H1 (cell line): Measurements from ENCODE around the gene HDAC9. TPM values are rescaled to one million over a fixed set of nuclear protein-coding genes. Genes with fewer than 3 reads are reported as not detected.

Source experiments
- CTCF ChIA-PET: fragments of 300-600 bp; sonication (Branson Sonifier 250); formaldehyde crosslinking; loops from one replicate; lab custom pipeline; 2021; ENCODE audit not compliant: partially characterized antibody; lab: Charles Lee
- POLR2A ChIA-PET: fragments of 300-600 bp; sonication (Branson Sonifier 250); formaldehyde crosslinking; loops from one replicate; lab custom pipeline; 2021; ENCODE audit warnings: inconsistent platforms; ENCODE audit not compliant: partially characterized antibody; lab: Charles Lee
- DNase-seq, 2 experiments: peaks; one replicate each; pipeline versions ENCODE4 v3.0.0 to v3.0.0-alpha.2; 2010 to 2022; ENCODE audit warnings: low spot score in 2 of 2, low read depth in 1 of 2, mixed read lengths in 1 of 2
- FAIRE-seq: peaks from 2 replicates; lab custom pipeline; 2011; peaks lifted over from hg19 to GRCh38; lab: Jason Lieb, UNC
- H2AFZ ChIP-seq: 2 replicates; pipeline ENCODE4 v1.8.1; 2012; ENCODE audit warnings: low read length, inconsistent platforms
- H2AK5ac ChIP-seq: 2 replicates; pipeline ENCODE4 v1.6.1; 2013; ENCODE audit warnings: low read depth, low read length
- H2BK120ac ChIP-seq: replicated peaks from 2 replicates; pipeline ENCODE3; 2013; ENCODE audit warnings: low read depth, low read length, inconsistent platforms
- H2BK12ac ChIP-seq: 2 replicates; pipeline ENCODE4 v1.6.1; 2013; ENCODE audit warnings: low read depth, low read length
- H2BK15ac ChIP-seq: 2 replicates; pipeline ENCODE4 v1.6.1; 2013; ENCODE audit warnings: low read length
- H2BK20ac ChIP-seq: 2 replicates; pipeline ENCODE4 v1.6.1; 2013; ENCODE audit warnings: low read length
- H2BK5ac ChIP-seq: 2 replicates; pipeline ENCODE4 v1.6.1; 2013; ENCODE audit warnings: low read depth, low read length
- H3K14ac ChIP-seq: 2 replicates; pipeline ENCODE4 v1.6.1; 2013; ENCODE audit warnings: inconsistent platforms; ENCODE audit not compliant: insufficient read length
- H3K18ac ChIP-seq: 2 replicates; pipeline ENCODE4 v1.6.1; 2013; ENCODE audit warnings: low read length; ENCODE audit errors: extremely low read depth
- H3K23ac ChIP-seq: 2 replicates; pipeline ENCODE4 v1.6.1; 2013; ENCODE audit warnings: inconsistent platforms; ENCODE audit not compliant: insufficient read length
- H3K23me2 ChIP-seq: 2 replicates; pipeline ENCODE4 v1.6.1; 2013; ENCODE audit warnings: low read depth, low read length
- H3K27ac ChIP-seq: 2 replicates; pipeline ENCODE4 v1.6.1; 2011; ENCODE audit warnings: low read depth, low read length, inconsistent platforms
- H3K27me3 ChIP-seq, 4 experiments: replicated peaks in 1 of 4; 1 replicate in 1 of 4; 2 replicates in 3 of 4; pipeline versions ENCODE4 v1.6.1 to v1.8.1; 2011 to 2013; ENCODE audit warnings: low read length in 3 of 4, mild to moderate bottlenecking in 3 of 4, inconsistent platforms in 2 of 4, mixed read lengths in 2 of 4, moderate library complexity in 1 of 4; ENCODE audit not compliant: control insufficient read depth in 3 of 4, insufficient read depth in 3 of 4; ENCODE audit errors: extremely low read depth in 1 of 4
- H3K36me3 ChIP-seq, 4 experiments: 2 replicates each; pipeline versions ENCODE4 v1.6.1 to v1.8.1; 2011 to 2013; ENCODE audit warnings: mild to moderate bottlenecking in 4 of 4, low read length in 3 of 4, moderate library complexity in 2 of 4, control low read depth in 1 of 4, inconsistent platforms in 1 of 4; ENCODE audit not compliant: insufficient read depth in 4 of 4, control insufficient read depth in 2 of 4
- H3K4ac ChIP-seq: replicated peaks from 2 replicates; pipeline ENCODE3; 2013; ENCODE audit warnings: low read length, low read depth, mixed read lengths, inconsistent platforms; ENCODE audit not compliant: insufficient read length
- H3K4me1 ChIP-seq, 4 experiments: replicated peaks in 1 of 4; 1 replicate in 1 of 4; 2 replicates in 3 of 4; pipeline versions ENCODE4 v1.6.1 to v1.8.1; 2011 to 2013; ENCODE audit warnings: low read length in 3 of 4, inconsistent platforms in 2 of 4, mixed read lengths in 1 of 4; ENCODE audit not compliant: insufficient read depth in 4 of 4, control insufficient read depth in 3 of 4
- H3K4me2 ChIP-seq, 2 experiments: 2 replicates each; pipeline versions ENCODE4 v1.6.1 to v1.8.1; 2011 to 2013; ENCODE audit warnings: low read depth in 2 of 2, low read length in 2 of 2, control low read depth in 1 of 2, inconsistent platforms in 1 of 2, mild to moderate bottlenecking in 1 of 2; ENCODE audit not compliant: insufficient read depth in 1 of 2
- H3K4me3 ChIP-seq, 4 experiments: fragments of 200-600, 300-600 bp in 1 of 4; sonication (generic), shearing (Covaris generic), sonication (Bioruptor Twin) in 1 of 4; 2 replicates each; pipeline versions ENCODE4 v1.5.1 to v1.8.1; 2011 to 2016; ENCODE audit warnings: low read length in 4 of 4, low read depth in 3 of 4, control low read depth in 2 of 4, inconsistent platforms in 2 of 4, mild to moderate bottlenecking in 2 of 4, mixed read lengths in 1 of 4, moderate library complexity in 1 of 4; ENCODE audit not compliant: insufficient read depth in 2 of 4; ENCODE audit errors: extremely low read depth in 1 of 4
- H3K56ac ChIP-seq: replicated peaks from 2 replicates; pipeline ENCODE3; 2013; ENCODE audit warnings: low read depth, mild to moderate bottlenecking, mixed read lengths, low read length, inconsistent platforms; ENCODE audit not compliant: insufficient read length
- H3K79me1 ChIP-seq: 2 replicates; pipeline ENCODE4 v1.6.1; 2013; ENCODE audit warnings: low read depth, low read length, control low read depth
- H3K79me2 ChIP-seq, 2 experiments: 2 replicates each; pipeline versions ENCODE4 v1.6.1 to v1.8.1; 2012 to 2013; ENCODE audit warnings: low read length in 2 of 2, mild to moderate bottlenecking in 2 of 2, inconsistent platforms in 1 of 2; ENCODE audit not compliant: insufficient read depth in 2 of 2, control insufficient read depth in 1 of 2
- H3K9ac ChIP-seq, 4 experiments: replicated peaks in 1 of 4; 1 replicate in 1 of 4; 2 replicates in 3 of 4; pipeline versions ENCODE4 v1.6.1 to v1.8.1; 2011 to 2013; ENCODE audit warnings: low read depth in 3 of 4, low read length in 3 of 4, control low read depth in 2 of 4, mild to moderate bottlenecking in 2 of 4, moderate library complexity in 2 of 4, inconsistent platforms in 1 of 4; ENCODE audit errors: extremely low read depth in 1 of 4
- H3K9me3 ChIP-seq, 2 experiments: 2 replicates each; pipeline versions ENCODE4 v1.6.1 to v1.8.1; 2012 to 2013; ENCODE audit warnings: mild to moderate bottlenecking in 2 of 2, moderate library complexity in 2 of 2, control low read depth in 1 of 2, inconsistent platforms in 1 of 2, low read depth in 1 of 2, low read length in 1 of 2, mixed read lengths in 1 of 2; ENCODE audit not compliant: insufficient read depth in 2 of 2
- H4K20me1 ChIP-seq, 2 experiments: replicated peaks in 1 of 2; 2 replicates each; pipeline versions ENCODE3 to v1.8.1; 2011 to 2013; ENCODE audit warnings: inconsistent platforms in 2 of 2, low read length in 2 of 2, mild to moderate bottlenecking in 1 of 2; ENCODE audit not compliant: insufficient read depth in 2 of 2, control insufficient read depth in 1 of 2
- H4K5ac ChIP-seq: 2 replicates; pipeline ENCODE4 v1.6.1; 2013; ENCODE audit warnings: low read length, low read depth, mixed read lengths, inconsistent platforms; ENCODE audit not compliant: insufficient read length
- H4K8ac ChIP-seq: 2 replicates; pipeline ENCODE4 v1.8.0; 2013; ENCODE audit warnings: mild to moderate bottlenecking, moderate library complexity, low read length, inconsistent platforms; ENCODE audit not compliant: insufficient read depth; ENCODE audit errors: extremely low read depth
- H4K91ac ChIP-seq: replicated peaks from 2 replicates; pipeline ENCODE3; 2013; ENCODE audit warnings: low read length, mixed read lengths, inconsistent platforms; ENCODE audit not compliant: insufficient read length
- ASH2L ChIP-seq: fragments of 200-600, 300-600 bp; sonication (generic); IDR thresholded peaks from one replicate; pipeline ENCODE4 v1.7.1; 2017; ENCODE audit warnings: low read length
- ATF2 ChIP-seq: IDR thresholded peaks from 2 replicates; pipeline ENCODE4 v1.6.1; 2012; ENCODE audit warnings: low read length, inconsistent platforms
- BCL11A ChIP-seq, 2 experiments: IDR thresholded peaks; one replicate each; pipeline ENCODE4 v1.6.1; 2011; ENCODE audit warnings: low read depth in 2 of 2, low read length in 2 of 2, mild to moderate bottlenecking in 2 of 2
- CBX8 ChIP-seq: fragments of 300-800, 300-1000 bp; sonication (generic); IDR thresholded peaks from 2 replicates; pipeline ENCODE4 v1.7.1; 2016; ENCODE audit warnings: low read depth, low read length, borderline replicate concordance
- EGR1 ChIP-seq: IDR thresholded peaks from 2 replicates; pipeline ENCODE4 v1.6.1; 2011; ENCODE audit warnings: low read depth, low read length, borderline replicate concordance
- HDAC6 ChIP-seq: IDR thresholded peaks from one replicate; pipeline ENCODE4 v1.7.1; 2012; ENCODE audit warnings: low read depth, mild to moderate bottlenecking, inconsistent platforms, low read length, moderate library complexity
- KDM4A ChIP-seq: IDR thresholded peaks from one replicate; pipeline ENCODE4 v1.7.1; 2012; ENCODE audit warnings: low read depth, mild to moderate bottlenecking, moderate library complexity, low read length, inconsistent platforms; ENCODE audit not compliant: severe bottlenecking
- RBBP5 ChIP-seq: IDR thresholded peaks from 2 replicates; pipeline ENCODE4 v1.7.1; 2012; ENCODE audit warnings: low read depth, mild to moderate bottlenecking, inconsistent platforms, low read length, moderate library complexity, borderline replicate concordance
- RFX5 ChIP-seq: IDR thresholded peaks from 2 replicates; pipeline ENCODE4 v1.6.1; 2011; ENCODE audit warnings: low read depth, low read length, improper control_type of control experiment, borderline replicate concordance
- SIRT6 ChIP-seq: IDR thresholded peaks from one replicate; pipeline ENCODE4 v1.7.1; 2012; ENCODE audit warnings: low read length, inconsistent platforms
- SP4 ChIP-seq: IDR thresholded peaks from 2 replicates; pipeline ENCODE4 v1.6.1; 2012; ENCODE audit warnings: low read length, inconsistent platforms
- TAF1 ChIP-seq: IDR thresholded peaks from 2 replicates; pipeline ENCODE4 v1.6.1; 2011; ENCODE audit warnings: mild to moderate bottlenecking, low read depth, low read length
- TCF12 ChIP-seq: IDR thresholded peaks from 2 replicates; pipeline ENCODE4 v1.6.1; 2011; ENCODE audit warnings: low read depth, mild to moderate bottlenecking, low read length
- WGBS, 2 experiments: shearing (Covaris generic) in 1 of 2; methylation state at CpG; one replicate each; pipeline versions ENCODE4 v1.1.6 to v1.1.7; 2013 to 2015; ENCODE audit warnings: low lambda C conversion rate in 2 of 2, mixed read lengths in 2 of 2, inconsistent platforms in 1 of 2, low coverage in 1 of 2, missing lambda C conversion rate in 1 of 2; ENCODE audit not compliant: insufficient replicate concordance in 2 of 2, insufficient coverage in 1 of 2, insufficient read length in 1 of 2; ENCODE audit errors: extremely low coverage in 1 of 2, missing lambda C conversion rate in 1 of 2; 5-methylcytosine and 5-hydroxymethylcytosine counted together
- polyA plus RNA-seq, 7 experiments: library from polyadenylated mRNA; depleted of rRNA in 3 of 7; stranded (reverse) in 5 of 7; unstranded in 2 of 7; fragments of >200 nt in 5 of 7; fragments of 200-250 nt in 2 of 7; gene quantifications; 1 replicate in 5 of 7; 2 replicates in 1 of 7; 4 replicates in 1 of 7; pipeline versions ENCODE4 v1.2.1 to v1.2.3, GENCODE V29; 2011 to 2013; ENCODE audit warnings: missing spikeins in 2 of 7, mixed read lengths in 2 of 7
- total RNA-seq: library from RNA; stranded (reverse); fragmentation: NEBNext Ultra II Directional; extraction: Animal tissue kit (Norgen Biotek cat#: 25700); gene quantifications from 2 replicates; pipeline ENCODE4 v1.2.1, GENCODE V29; 2021

Gene HDAC9
- total and polyA plus RNA-seq, 2 of the 8 experiments (the other 6 are each of a cell fraction or from before 2014, with no cell fraction given) = 9.5 to 13.1 TPM

GRCh38 chr7:18481776-18482175 lies 13.8 kb upstream of the HDAC9 start:
- Histone ChIP-seq H3K23me2 (no peaks in the 10 kb centered on the region), H3K4me3 (no peak overlapping the region), H2BK5ac (no peak overlapping the region), H2BK20ac (no peak overlapping the region), H2BK15ac (no peak overlapping the region), H3K56ac (no peak overlapping the region), H3K36me3 (no peaks in the 10 kb centered on the region), H2BK120ac (no peak overlapping the region), H3K18ac (no peak overlapping the region), H3K79me2 (no peaks in the 10 kb centered on the region), H3K4ac (no peak overlapping the region), H3K79me1 (no peaks in the 10 kb centered on the region), H4K5ac (no peak overlapping the region), H3K9me3 (no peaks in the 10 kb centered on the region), H2AK5ac (no peak overlapping the region), H3K27ac (no peak overlapping the region), H3K9ac (no peak overlapping the region), H3K4me1 (no peaks in the 10 kb centered on the region), H2BK12ac (no peak overlapping the region), H3K14ac (no peak overlapping the region), H4K20me1 (no peaks in the 10 kb centered on the region), H4K91ac (no peak overlapping the region), H3K27me3 (no peaks in the 10 kb centered on the region), H3K4me2 (no peak overlapping the region), H4K8ac (no peak overlapping the region), H2AFZ (no peak overlapping the region), H3K23ac (no peak overlapping the region)
- no peak for TF ChIP-seq EGR1
- TF ChIP-seq ASH2L = no peak
- no peak for TF ChIP-seq RFX5
- TF ChIP-seq SIRT6 = no peak
- no peak for TF ChIP-seq TAF1
- TF ChIP-seq TCF12 = no peak
- no peak for TF ChIP-seq CBX8
- no peak for TF ChIP-seq BCL11A (IDR thresholded peaks at IDR 0.05; ENCODE audit: low read depth in 2 of 2, low read length in 2 of 2)
- no peak for TF ChIP-seq HDAC6
- TF ChIP-seq KDM4A = no peak
- no peak for TF ChIP-seq SP4
- no peak for TF ChIP-seq RBBP5
- no peak for TF ChIP-seq ATF2
- WGBS, 2 experiments = 100% methylated on average over 1 of the region's 1 CpG; no CpG with 5 or more reads in 1 of the 2 experiments
- ChIA-PET POLR2A (no interaction called here), CTCF (interaction anchor here (0.8 kb wide), 1 partner anchor 12 kb away, joined by 3 read pairs; no protein-coding TSS in a partner anchor)
- FAIRE-seq (no peak), DNase-seq (no peak)
